Nephron (organoid): Measurements from ENCODE around the gene TAS2R39.

ENCODE experiments used
- H3K27ac Mint-ChIP-seq, 3 experiments: 2 replicates each; pipeline ENCODE4 v1.8.0; 2020; ENCODE audit warnings: mixed read lengths in 3 of 3, mild to moderate bottlenecking in 2 of 3, moderate library complexity in 1 of 3
- H3K27me3 Mint-ChIP-seq: 2 replicates; pipeline ENCODE4 v1.8.0; 2021; ENCODE audit warnings: low read depth, mild to moderate bottlenecking, moderate library complexity, mixed read lengths
- H3K36me3 Mint-ChIP-seq: 2 replicates; pipeline ENCODE4 v1.8.0; 2020; ENCODE audit warnings: low read depth, mixed read lengths
- H3K4me1 Mint-ChIP-seq: 2 replicates; pipeline ENCODE4 v1.8.0; 2020; ENCODE audit warnings: mixed read lengths
- H3K4me3 Mint-ChIP-seq, 3 experiments: 2 replicates each; pipeline ENCODE4 v1.8.0; 2020; ENCODE audit warnings: mild to moderate bottlenecking in 3 of 3, mixed read lengths in 3 of 3, moderate library complexity in 2 of 3
- H3K9me3 Mint-ChIP-seq: 2 replicates; pipeline ENCODE4 v1.8.0; 2020; ENCODE audit warnings: mixed read lengths
- TF ChIP-seq, protein P1 (sequence below), 3 experiments: fragments of 200-600 bp; sonication (generic); IDR thresholded peaks; one replicate each; pipeline ENCODE4 v1.5.0; 2021; ENCODE audit warnings: antibody characterized with exemption in 3 of 3; ENCODE audit not compliant: unreplicated experiment in 3 of 3

TAS2R39 gene

DNA sequence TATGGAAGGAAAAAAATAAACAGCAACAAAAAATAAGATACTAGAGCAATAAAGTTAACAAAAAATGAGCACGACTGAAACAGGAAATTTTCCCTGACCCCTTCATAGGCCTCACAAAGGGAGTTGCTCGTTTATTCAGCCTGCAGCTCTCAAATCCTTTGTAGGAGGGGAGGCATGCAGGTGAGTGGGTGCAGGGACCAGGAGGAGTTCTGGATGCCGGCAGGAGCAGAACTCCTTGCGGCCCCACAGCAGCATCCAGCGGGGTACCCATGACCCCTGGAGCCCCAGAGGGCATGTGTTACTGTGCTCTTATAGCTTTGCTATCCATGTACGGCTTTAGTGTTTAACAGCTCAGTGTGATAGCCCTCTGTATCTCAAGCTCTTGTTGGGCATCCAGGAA, 5.8 kb downstream of the TAS2R39 start:
- TF ChIP-seq, protein P1, sequence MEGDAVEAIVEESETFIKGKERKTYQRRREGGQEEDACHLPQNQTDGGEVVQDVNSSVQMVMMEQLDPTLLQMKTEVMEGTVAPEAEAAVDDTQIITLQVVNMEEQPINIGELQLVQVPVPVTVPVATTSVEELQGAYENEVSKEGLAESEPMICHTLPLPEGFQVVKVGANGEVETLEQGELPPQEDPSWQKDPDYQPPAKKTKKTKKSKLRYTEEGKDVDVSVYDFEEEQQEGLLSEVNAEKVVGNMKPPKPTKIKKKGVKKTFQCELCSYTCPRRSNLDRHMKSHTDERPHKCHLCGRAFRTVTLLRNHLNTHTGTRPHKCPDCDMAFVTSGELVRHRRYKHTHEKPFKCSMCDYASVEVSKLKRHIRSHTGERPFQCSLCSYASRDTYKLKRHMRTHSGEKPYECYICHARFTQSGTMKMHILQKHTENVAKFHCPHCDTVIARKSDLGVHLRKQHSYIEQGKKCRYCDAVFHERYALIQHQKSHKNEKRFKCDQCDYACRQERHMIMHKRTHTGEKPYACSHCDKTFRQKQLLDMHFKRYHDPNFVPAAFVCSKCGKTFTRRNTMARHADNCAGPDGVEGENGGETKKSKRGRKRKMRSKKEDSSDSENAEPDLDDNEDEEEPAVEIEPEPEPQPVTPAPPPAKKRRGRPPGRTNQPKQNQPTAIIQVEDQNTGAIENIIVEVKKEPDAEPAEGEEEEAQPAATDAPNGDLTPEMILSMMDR (IDR thresholded peaks at IDR 0.05; ENCODE audit: unreplicated experiment in 3 of 3): no peak
- H3K9me3 Mint-ChIP-seq: no peaks in the 10 kb centered on the region
- no peak overlapping the region for H3K4me3 Mint-ChIP-seq
- no peak overlapping the region for H3K27ac Mint-ChIP-seq
- no peaks in the 10 kb centered on the region for H3K27me3 Mint-ChIP-seq
- H3K36me3 Mint-ChIP-seq: no peaks in the 10 kb centered on the region
- H3K4me1 Mint-ChIP-seq: no peaks in the 10 kb centered on the region

DNA sequence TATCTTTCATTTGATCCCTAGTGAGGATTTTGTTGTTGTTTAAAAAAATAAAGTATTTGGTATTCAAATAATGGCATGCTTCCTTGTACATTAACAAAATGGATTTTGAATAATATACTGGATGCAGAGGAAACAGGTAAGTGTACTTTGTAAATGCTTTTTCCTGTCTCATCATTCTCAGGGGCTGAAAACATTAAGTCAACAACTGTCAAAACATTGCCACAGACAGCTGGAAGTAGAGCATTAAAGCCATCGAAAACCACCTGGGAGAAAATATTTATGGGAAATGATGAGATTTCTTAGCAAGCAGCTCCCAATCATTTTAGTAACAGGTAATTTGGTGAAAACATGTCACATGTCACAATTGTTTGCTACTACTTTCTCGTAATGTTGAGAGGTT, 10.7 kb downstream of the TAS2R39 start:
- no peak overlapping the region for H3K27ac Mint-ChIP-seq
- TF ChIP-seq, protein P1 (IDR thresholded peaks at IDR 0.05; ENCODE audit: unreplicated experiment in 3 of 3): no peak
- H3K27me3 Mint-ChIP-seq: no peaks in the 10 kb centered on the region
- H3K4me3 Mint-ChIP-seq: no peak overlapping the region
- H3K36me3 Mint-ChIP-seq: peaks cover 4% of the 10 kb centered on the region
- H3K9me3 Mint-ChIP-seq: peaks cover 15% of the 10 kb centered on the region
- no peaks in the 10 kb centered on the region for H3K4me1 Mint-ChIP-seq

DNA sequence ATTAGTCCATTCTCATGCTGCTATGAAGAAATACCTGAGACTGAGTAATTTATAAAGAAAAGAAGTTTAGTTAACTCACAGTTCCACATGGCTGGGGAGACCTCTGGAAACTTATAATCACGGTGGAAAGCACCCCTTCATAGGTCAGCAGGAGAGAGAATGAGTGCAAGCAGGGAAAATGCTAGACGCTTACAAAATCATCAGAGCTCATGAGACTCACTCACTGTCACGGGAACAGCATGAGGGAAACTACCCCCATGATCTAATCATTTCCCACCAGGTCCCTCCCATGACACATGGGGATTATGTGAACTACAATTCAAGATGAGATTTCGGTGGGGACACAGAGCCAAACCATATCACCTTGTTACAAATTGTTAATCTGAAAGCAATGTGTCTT, 15.8 kb downstream of the TAS2R39 start:
- Mint-ChIP-seq H3K9me3 (peaks cover 18% of the 10 kb centered on the region), H3K27ac (no peak overlapping the region), H3K36me3 (peaks cover 4% of the 10 kb centered on the region), H3K4me3 (no peak overlapping the region), H3K4me1 (no peaks in the 10 kb centered on the region), H3K27me3 (peaks cover 4% of the 10 kb centered on the region)
- TF ChIP-seq, protein P1 (IDR thresholded peaks at IDR 0.05; ENCODE audit: unreplicated experiment in 3 of 3): no peak

DNA sequence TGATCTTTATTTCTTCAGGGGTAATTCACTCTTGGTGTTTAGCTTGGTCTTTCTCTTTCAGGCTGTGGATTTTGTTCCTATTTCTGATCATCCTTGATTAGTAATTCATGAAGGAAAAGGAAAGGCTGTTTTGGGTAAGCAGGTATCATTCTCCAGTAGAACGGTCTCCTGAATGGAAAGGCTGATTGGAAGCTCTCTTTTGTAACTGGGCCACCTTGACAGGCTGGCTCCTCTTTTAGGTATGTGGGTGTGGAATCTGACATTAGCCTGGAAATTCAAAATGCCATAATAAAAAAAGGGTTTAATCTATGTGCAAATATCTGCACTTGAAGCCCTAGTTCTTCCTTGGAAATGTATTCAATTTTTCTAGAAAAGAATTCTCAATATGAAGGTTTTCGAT, 18.9 kb downstream of the TAS2R39 start:
- Mint-ChIP-seq H3K9me3 (peaks cover 15% of the 10 kb centered on the region), H3K4me1 (no peaks in the 10 kb centered on the region), H3K27me3 (peaks cover 4% of the 10 kb centered on the region), H3K4me3 (no peak overlapping the region), H3K27ac (no peak overlapping the region), H3K36me3 (peaks cover 4% of the 10 kb centered on the region)
- TF ChIP-seq, protein P1 (IDR thresholded peaks at IDR 0.05; ENCODE audit: unreplicated experiment in 3 of 3): no peak

DNA sequence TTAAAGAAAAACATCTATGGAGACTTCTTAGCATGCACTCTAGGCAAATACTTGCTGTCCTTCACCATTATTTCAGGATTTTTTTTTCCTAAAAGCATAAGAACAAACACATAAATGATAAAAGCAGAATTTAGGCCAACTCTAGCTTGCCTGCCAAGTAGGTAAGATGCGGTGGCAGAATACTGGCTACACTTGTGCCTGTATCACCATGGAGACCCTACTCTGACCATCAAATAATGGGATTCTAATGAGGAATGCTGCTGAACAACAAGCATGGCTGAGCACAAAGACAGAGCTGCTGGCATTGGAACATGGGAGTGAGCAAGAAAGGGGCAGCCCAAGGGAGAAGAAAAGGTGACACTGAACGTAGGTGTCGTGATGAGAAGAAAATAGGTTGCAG, 20.2 kb downstream of the TAS2R39 start:
- H3K9me3 Mint-ChIP-seq: peaks cover 8% of the 10 kb centered on the region
- H3K27me3 Mint-ChIP-seq: peaks cover 4% of the 10 kb centered on the region
- peaks cover 4% of the 10 kb centered on the region for H3K36me3 Mint-ChIP-seq
- H3K27ac Mint-ChIP-seq: no peak overlapping the region
- no peaks in the 10 kb centered on the region for H3K4me1 Mint-ChIP-seq
- H3K4me3 Mint-ChIP-seq: no peak overlapping the region
- TF ChIP-seq, protein P1 (IDR thresholded peaks at IDR 0.05; ENCODE audit: unreplicated experiment in 3 of 3): no peak

DNA sequence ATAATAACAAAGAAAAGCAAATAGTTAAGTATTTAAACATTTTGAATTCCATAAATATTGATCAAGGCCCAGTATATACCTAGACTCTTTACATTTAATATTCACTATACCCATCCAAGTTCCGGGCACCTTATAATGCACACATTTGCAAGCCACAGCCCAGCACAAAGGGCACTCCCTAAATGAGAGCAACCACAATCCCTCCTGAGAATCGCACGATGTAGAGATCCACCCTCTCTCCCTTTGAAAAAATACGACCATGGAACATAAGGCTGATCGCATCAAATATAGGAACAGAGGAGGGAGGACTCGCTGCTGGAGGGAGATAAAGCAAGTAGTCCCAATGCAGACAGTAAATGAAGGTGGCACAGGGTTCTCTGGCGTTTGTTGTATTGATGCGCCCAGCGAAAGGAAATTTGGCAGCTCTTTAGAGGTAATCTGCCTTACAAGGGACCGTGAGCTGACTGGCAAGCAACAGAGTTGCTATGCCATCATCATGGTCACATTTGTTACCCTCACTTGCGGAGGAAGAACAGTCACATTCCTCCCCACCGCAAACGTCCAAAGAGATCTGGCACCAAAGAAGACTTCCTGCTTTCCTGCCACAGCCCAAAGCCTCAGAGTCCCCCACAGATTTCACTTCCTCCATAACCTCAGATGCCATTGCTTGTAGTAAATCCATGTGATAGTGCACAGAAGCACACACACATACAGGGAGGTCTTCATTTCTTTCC, 22.5 kb downstream of the TAS2R39 start:
- H3K27me3 Mint-ChIP-seq: peaks cover 4% of the 10 kb centered on the region
- H3K4me3 Mint-ChIP-seq: no peak overlapping the region
- TF ChIP-seq, protein P1 (IDR thresholded peaks at IDR 0.05; ENCODE audit: unreplicated experiment in 3 of 3): no peak
- H3K4me1 Mint-ChIP-seq: no peaks in the 10 kb centered on the region
- no peaks in the 10 kb centered on the region for H3K36me3 Mint-ChIP-seq
- no peak overlapping the region for H3K27ac Mint-ChIP-seq
- no peaks in the 10 kb centered on the region for H3K9me3 Mint-ChIP-seq
